Astrocyte (in vitro differentiated cells and primary cell): ENCODE data around the gene EPHA2. TPM values are rescaled to one million over a fixed set of nuclear protein-coding genes. Genes with fewer than 3 reads are reported as not detected.

Experiments
- DNase-seq: peaks from one replicate; pipeline ENCODE4 v3.0.0-alpha.2; 2010; ENCODE audit warnings: low read depth
- FAIRE-seq: peaks from 2 replicates; lab custom pipeline; 2011; peaks lifted over from hg19 to GRCh38; lab: Jason Lieb, UNC
- H2AFZ ChIP-seq: 2 replicates; pipeline ENCODE4 v1.6.0; 2012; ENCODE audit warnings: low read depth, low read length, inconsistent platforms
- H3K27ac ChIP-seq: 2 replicates; pipeline ENCODE4 v1.5.1; 2011; ENCODE audit warnings: low read depth, low read length, inconsistent platforms
- H3K27me3 ChIP-seq: 2 replicates; pipeline ENCODE4 v1.6.0; 2011; ENCODE audit warnings: low read length, inconsistent platforms; ENCODE audit not compliant: insufficient read depth
- H3K36me3 ChIP-seq: 2 replicates; pipeline ENCODE4 v1.5.1; 2011; ENCODE audit warnings: low read length, inconsistent platforms; ENCODE audit not compliant: insufficient read depth
- H3K4me1 ChIP-seq: 2 replicates; pipeline ENCODE4 v1.5.1; 2011; ENCODE audit warnings: low read length, inconsistent platforms; ENCODE audit not compliant: insufficient read depth
- H3K4me2 ChIP-seq: 2 replicates; pipeline ENCODE4 v1.6.0; 2012; ENCODE audit warnings: low read length, inconsistent platforms
- H3K4me3 ChIP-seq: 2 replicates; pipeline ENCODE4 v1.5.1; 2011; ENCODE audit warnings: low read depth, mild to moderate bottlenecking, low read length, inconsistent platforms; ENCODE audit not compliant: insufficient read depth
- H3K79me2 ChIP-seq: 2 replicates; pipeline ENCODE4 v1.6.0; 2012; ENCODE audit warnings: mild to moderate bottlenecking, low read length, inconsistent platforms; ENCODE audit not compliant: insufficient read depth
- H3K9ac ChIP-seq: 2 replicates; pipeline ENCODE4 v1.6.0; 2012; ENCODE audit warnings: mild to moderate bottlenecking, low read length, inconsistent platforms
- H3K9me3 ChIP-seq: 2 replicates; pipeline ENCODE4 v1.5.1; 2012; ENCODE audit warnings: low read depth, mild to moderate bottlenecking, low read length, inconsistent platforms; ENCODE audit not compliant: insufficient read depth
- H4K20me1 ChIP-seq: 2 replicates; pipeline ENCODE4 v1.6.0; 2012; ENCODE audit warnings: low read length, inconsistent platforms; ENCODE audit not compliant: insufficient read depth
- H3K27ac Mint-ChIP-seq: one replicate; pipeline ENCODE4 v1.8.0; 2021; ENCODE audit warnings: mild to moderate bottlenecking, mixed read lengths; ENCODE audit not compliant: unreplicated experiment
- H3K27me3 Mint-ChIP-seq: one replicate; pipeline ENCODE4 v1.8.0; 2021; ENCODE audit warnings: low read depth, mixed read lengths; ENCODE audit not compliant: unreplicated experiment
- H3K36me3 Mint-ChIP-seq: one replicate; pipeline ENCODE4 v1.8.0; 2021; ENCODE audit warnings: low read depth, mixed read lengths; ENCODE audit not compliant: unreplicated experiment
- H3K4me1 Mint-ChIP-seq: one replicate; pipeline ENCODE4 v1.8.0; 2021; ENCODE audit warnings: low read depth, mixed read lengths; ENCODE audit not compliant: unreplicated experiment
- H3K4me3 Mint-ChIP-seq: one replicate; pipeline ENCODE4 v1.8.0; 2021; ENCODE audit warnings: mild to moderate bottlenecking, moderate library complexity, mixed read lengths; ENCODE audit not compliant: unreplicated experiment
- H3K9me3 Mint-ChIP-seq: one replicate; pipeline ENCODE4 v1.8.0; 2021; ENCODE audit warnings: mild to moderate bottlenecking, mixed read lengths; ENCODE audit not compliant: unreplicated experiment
- EZH2 ChIP-seq: IDR thresholded peaks from 2 replicates; pipeline ENCODE4 v1.6.1; 2012; ENCODE audit warnings: mild to moderate bottlenecking, low read length, inconsistent platforms; ENCODE audit not compliant: insufficient read depth
- total RNA-seq: library from RNA; stranded (reverse); gene quantifications from 2 replicates; pipeline ENCODE4 v1.2.1, GENCODE V29; 2021
- TF ChIP-seq, protein P1 (sequence below): IDR thresholded peaks from 2 replicates; pipeline ENCODE4 v1.5.1; 2011; ENCODE audit warnings: low read depth, mild to moderate bottlenecking, inconsistent platforms, low read length, moderate library complexity; ENCODE audit not compliant: insufficient read depth

The EPHA2 gene
- total RNA-seq, 1 donor from 2014 or later, result 140 TPM

DNA sequence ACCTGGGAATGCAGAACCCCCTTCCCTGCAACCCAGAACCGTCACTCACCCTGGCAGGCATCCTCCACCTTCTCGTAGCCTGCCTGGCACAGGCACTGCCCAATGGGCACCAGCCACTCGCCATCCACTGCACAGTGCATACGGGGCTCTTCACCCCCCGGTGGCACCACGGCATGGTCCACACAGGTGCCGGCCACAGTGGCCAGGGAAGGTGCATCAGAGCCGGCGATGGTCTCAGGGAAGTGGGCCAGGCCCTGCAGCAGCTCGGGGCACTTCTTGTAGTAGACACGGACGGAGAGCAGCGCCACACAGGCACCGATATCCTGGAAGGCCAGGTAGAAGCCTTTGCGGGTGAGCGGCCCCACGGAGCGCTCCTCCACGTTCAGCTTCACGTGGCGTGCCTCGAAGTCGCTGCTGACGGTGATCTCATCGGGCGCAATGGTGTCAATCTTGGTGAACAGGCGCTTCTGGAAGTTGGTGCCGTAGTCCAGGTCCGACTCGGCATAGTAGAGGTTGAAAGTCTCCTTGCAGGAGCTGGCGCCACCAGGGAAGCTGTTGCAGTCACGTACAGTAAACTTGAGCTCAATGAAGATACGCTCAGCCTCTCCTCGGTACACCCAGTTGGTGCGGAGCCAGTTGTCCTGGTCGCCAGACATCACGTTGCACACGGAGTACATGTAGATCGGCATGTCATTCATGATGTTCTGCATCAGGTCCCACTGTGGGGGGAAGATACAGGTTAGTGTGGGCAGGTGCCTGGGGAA, 7.4 kb downstream of the EPHA2 start:
- H3K4me2 ChIP-seq, result peak overlapping the region; percentile 85
- Mint-ChIP-seq H3K4me1 (peaks cover 66% of the 10 kb centered on the region), H3K36me3 (peaks cover 21% of the 10 kb centered on the region), H3K27me3 (no peaks in the 10 kb centered on the region), H3K27ac (peak overlapping the region; percentile 50), H3K4me3 (no peak overlapping the region), H3K9me3 (no peaks in the 10 kb centered on the region)
- H3K36me3 ChIP-seq, result peaks cover 38% of the 10 kb centered on the region
- no peaks in the 10 kb centered on the region for H3K9me3 ChIP-seq
- H3K27ac ChIP-seq, result no peak overlapping the region
- no peak overlapping the region for H3K9ac ChIP-seq
- DNase-seq (no peak), FAIRE-seq (no peak)
- H3K27me3 ChIP-seq, result no peaks in the 10 kb centered on the region
- H3K4me1 ChIP-seq, result peaks cover 90% of the 10 kb centered on the region
- no peak for TF ChIP-seq EZH2
- TF ChIP-seq, protein P1, sequence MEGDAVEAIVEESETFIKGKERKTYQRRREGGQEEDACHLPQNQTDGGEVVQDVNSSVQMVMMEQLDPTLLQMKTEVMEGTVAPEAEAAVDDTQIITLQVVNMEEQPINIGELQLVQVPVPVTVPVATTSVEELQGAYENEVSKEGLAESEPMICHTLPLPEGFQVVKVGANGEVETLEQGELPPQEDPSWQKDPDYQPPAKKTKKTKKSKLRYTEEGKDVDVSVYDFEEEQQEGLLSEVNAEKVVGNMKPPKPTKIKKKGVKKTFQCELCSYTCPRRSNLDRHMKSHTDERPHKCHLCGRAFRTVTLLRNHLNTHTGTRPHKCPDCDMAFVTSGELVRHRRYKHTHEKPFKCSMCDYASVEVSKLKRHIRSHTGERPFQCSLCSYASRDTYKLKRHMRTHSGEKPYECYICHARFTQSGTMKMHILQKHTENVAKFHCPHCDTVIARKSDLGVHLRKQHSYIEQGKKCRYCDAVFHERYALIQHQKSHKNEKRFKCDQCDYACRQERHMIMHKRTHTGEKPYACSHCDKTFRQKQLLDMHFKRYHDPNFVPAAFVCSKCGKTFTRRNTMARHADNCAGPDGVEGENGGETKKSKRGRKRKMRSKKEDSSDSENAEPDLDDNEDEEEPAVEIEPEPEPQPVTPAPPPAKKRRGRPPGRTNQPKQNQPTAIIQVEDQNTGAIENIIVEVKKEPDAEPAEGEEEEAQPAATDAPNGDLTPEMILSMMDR, result no peak
- H2AFZ ChIP-seq, result no peak overlapping the region
- peaks cover 56% of the 10 kb centered on the region for H4K20me1 ChIP-seq
- peaks cover 86% of the 10 kb centered on the region for H3K79me2 ChIP-seq
- H3K4me3 ChIP-seq, result no peak overlapping the region

DNA sequence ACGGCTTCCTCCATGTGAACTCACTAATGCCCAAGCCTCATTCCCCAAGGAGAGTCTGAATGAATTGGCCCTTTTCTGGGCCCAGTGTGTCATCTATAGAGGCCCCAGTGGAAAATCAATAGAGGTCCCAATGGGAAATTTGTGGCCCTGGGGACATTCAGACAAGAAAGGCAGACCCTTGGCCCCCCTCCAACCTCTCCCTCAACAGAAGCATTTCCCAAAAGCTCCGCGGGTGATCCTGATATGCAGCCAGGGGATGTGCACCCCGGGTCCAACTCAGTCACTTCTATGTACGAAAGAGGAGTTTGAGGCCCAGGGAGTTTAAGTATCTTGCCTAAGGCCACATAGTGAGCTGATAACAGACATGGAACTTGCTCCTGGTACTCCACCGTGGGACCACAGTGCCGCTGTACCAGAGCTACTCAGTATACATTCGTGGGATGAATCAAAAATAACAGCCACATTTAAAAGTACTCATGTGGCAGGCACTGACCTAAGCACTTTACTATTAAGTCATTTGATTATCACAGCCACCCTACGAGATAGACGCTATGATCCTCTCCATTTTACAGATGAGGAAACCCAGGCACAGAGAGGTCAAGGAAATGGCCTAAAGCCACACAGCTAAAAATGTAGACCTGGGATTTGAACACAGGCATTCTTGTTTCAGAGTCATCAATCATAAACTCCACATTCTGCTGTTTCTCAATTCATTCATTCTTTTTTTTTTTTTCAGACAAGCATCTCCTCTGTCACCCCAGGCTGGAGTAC, 8.5 kb downstream of the EPHA2 start:
- no peaks in the 10 kb centered on the region for H3K9me3 ChIP-seq
- H3K4me3 Mint-ChIP-seq, result peak overlapping the region; percentile 71
- DNase-seq, result no peak
- H3K79me2 ChIP-seq, result peaks cover 86% of the 10 kb centered on the region
- TF ChIP-seq, protein P1, result no peak
- no peak for TF ChIP-seq EZH2
- peak overlapping the region; percentile 79 for H3K9ac ChIP-seq
- peaks cover 66% of the 10 kb centered on the region for H4K20me1 ChIP-seq
- peaks cover 21% of the 10 kb centered on the region for H3K36me3 Mint-ChIP-seq
- H3K27me3 ChIP-seq, result no peaks in the 10 kb centered on the region
- H3K27me3 Mint-ChIP-seq, result no peaks in the 10 kb centered on the region
- H2AFZ ChIP-seq, result no peak overlapping the region
- H3K36me3 ChIP-seq, result peaks cover 43% of the 10 kb centered on the region
- peaks cover 61% of the 10 kb centered on the region for H3K4me1 Mint-ChIP-seq
- H3K27ac Mint-ChIP-seq, result peak overlapping the region; percentile 95
- H3K4me1 ChIP-seq, result peaks cover 85% of the 10 kb centered on the region
- FAIRE-seq, result no peak
- H3K4me2 ChIP-seq, result peak overlapping the region; percentile 85
- peak overlapping the region; percentile 96 for H3K27ac ChIP-seq
- H3K4me3 ChIP-seq, result peak overlapping the region; percentile 31
- no peaks in the 10 kb centered on the region for H3K9me3 Mint-ChIP-seq
